Suprapubic skin (tissue), 4 donors: Measurements from ENCODE around the gene MGAT4C. TPM values are rescaled to one million over a fixed set of nuclear protein-coding genes. Genes with fewer than 3 reads are reported as not detected.
"Not testable (repeated sequence)": the region's sequence is repeated elsewhere in the genome, so short reads cannot be mapped to it uniquely, and the experiment has no call there.

Source experiments
- DNase-seq, 2 donors: peaks; one replicate each; pipeline ENCODE4 v3.0.0-alpha.2; 2019; ENCODE audit warnings: low spot score in 2 of 2
- H3K27ac ChIP-seq: fragments of 200-600 bp; sonication (generic); one replicate; pipeline ENCODE4 v1.5.1; 2019
- H3K27me3 ChIP-seq: fragments of 200-600 bp; sonication (generic); one replicate; pipeline ENCODE4 v1.5.1; 2019
- H3K36me3 ChIP-seq: fragments of 200-600 bp; sonication (generic); one replicate; pipeline ENCODE4 v1.5.1; 2019
- H3K4me1 ChIP-seq: fragments of 200-600 bp; sonication (generic); one replicate; pipeline ENCODE4 v1.5.1; 2019
- H3K4me3 ChIP-seq: fragments of 200-600 bp; sonication (generic); one replicate; pipeline ENCODE4 v1.5.1; 2019; ENCODE audit warnings: mild to moderate bottlenecking
- H3K9me3 ChIP-seq: fragments of 200-600 bp; sonication (generic); one replicate; pipeline ENCODE4 v1.5.1; 2019
- CTCF ChIP-seq, 2 donors: fragments of 200-600 bp in 1 of 2; fragments of 450-650 bp in 1 of 2; sonication (generic) in 1 of 2; IDR thresholded peaks; one replicate each; pipeline ENCODE4 v1.5.1; 2016 to 2019; ENCODE audit warnings: antibody characterized with exemption in 2 of 2, mild to moderate bottlenecking in 1 of 2, moderate library complexity in 1 of 2
- EP300 ChIP-seq: sonication (generic); formaldehyde crosslinking; IDR thresholded peaks from one replicate; pipeline ENCODE4 v1.6.1; 2017; ENCODE audit warnings: antibody characterized with exemption
- POLR2A ChIP-seq, 2 donors: fragments of 450-650 bp; IDR thresholded peaks; one replicate each; pipeline ENCODE4 v1.6.1; 2017; ENCODE audit warnings: antibody characterized with exemption in 2 of 2, mild to moderate bottlenecking in 2 of 2, moderate library complexity in 2 of 2
- POLR2AphosphoS5 ChIP-seq, 3 donors: sonication (generic); formaldehyde crosslinking; IDR thresholded peaks; one replicate each; pipeline ENCODE4 v1.6.1; 2017; ENCODE audit warnings: antibody characterized with exemption in 3 of 3
- WGBS: methylation state at CpG from one replicate; pipeline ENCODE4 v1.1.5; 2018; 5-methylcytosine and 5-hydroxymethylcytosine counted together
- total RNA-seq, 4 donors: library from RNA; depleted of rRNA; stranded (reverse); fragments of >200 nt; gene quantifications; one replicate each; pipeline ENCODE4 v1.1.0, GENCODE V29; 2016

The MGAT4C gene
- total RNA-seq, 4 donors from 2014 or later: under 0.01 to 0.55 (median 0.26) TPM; not detected in 1

- DNase-seq: no peak
- H3K9me3 ChIP-seq: no peaks in the 10 kb centered on the region
- H3K36me3 ChIP-seq: no peaks in the 10 kb centered on the region
- H3K4me3 ChIP-seq: no peak overlapping the region
- no peaks in the 10 kb centered on the region for H3K27me3 ChIP-seq
- 77% methylated on average over 2 of the region's 2 CpGs for WGBS
- no peak overlapping the region for H3K27ac ChIP-seq
- no peaks in the 10 kb centered on the region for H3K4me1 ChIP-seq
- TF ChIP-seq EP300: no peak
Observed at GRCh38 chr12:86118161-86118560, 138.0 kb downstream of the MGAT4C start.

- DNase-seq: no peak
- no peaks in the 10 kb centered on the region for H3K4me1 ChIP-seq
- 36% methylated on average over 1 of the region's 1 CpG for WGBS
- no peaks in the 10 kb centered on the region for H3K36me3 ChIP-seq
- no peak overlapping the region for H3K4me3 ChIP-seq
- no peaks in the 10 kb centered on the region for H3K27me3 ChIP-seq
- H3K27ac ChIP-seq: no peak overlapping the region
- TF ChIP-seq EP300 (no peak), CTCF (IDR thresholded peaks at IDR 0.05) (no peak), POLR2AphosphoS5 (IDR thresholded peaks at IDR 0.05) (no peak), POLR2A (IDR thresholded peaks at IDR 0.05) (no peak)
- H3K9me3 ChIP-seq: no peaks in the 10 kb centered on the region
Observed at GRCh38 chr12:86117711-86118110, 138.5 kb downstream of the MGAT4C start.

- TF ChIP-seq CTCF (IDR thresholded peaks at IDR 0.05) (no peak), POLR2A (IDR thresholded peaks at IDR 0.05) (no peak), EP300 (no peak), POLR2AphosphoS5 (IDR thresholded peaks at IDR 0.05) (no peak)
- Histone ChIP-seq H3K27ac (no peak overlapping the region), H3K36me3 (no peaks in the 10 kb centered on the region), H3K4me3 (no peak overlapping the region), H3K4me1 (no peaks in the 10 kb centered on the region), H3K27me3 (no peaks in the 10 kb centered on the region), H3K9me3 (no peaks in the 10 kb centered on the region)
- no peak for DNase-seq
- 62% methylated on average over 9 of the region's 9 CpGs for WGBS
Observed at GRCh38 chr12:86104087-86104486, 152.1 kb downstream of the MGAT4C start.

GRCh38 chr12:86097161-86097560 lies 159.0 kb downstream of the MGAT4C start:
- Histone ChIP-seq H3K27me3 (no peaks in the 10 kb centered on the region), H3K9me3 (no peaks in the 10 kb centered on the region), H3K4me1 (no peaks in the 10 kb centered on the region), H3K36me3 (no peaks in the 10 kb centered on the region), H3K4me3 (no peak overlapping the region), H3K27ac (no peak overlapping the region)
- TF ChIP-seq POLR2AphosphoS5 (IDR thresholded peaks at IDR 0.05) (no peak), EP300 (no peak), POLR2A (IDR thresholded peaks at IDR 0.05) (no peak), CTCF (IDR thresholded peaks at IDR 0.05) (no peak)
- no peak for DNase-seq

GRCh38 chr12:86091681-86092080 lies 164.5 kb downstream of the MGAT4C start:
- H3K4me1 ChIP-seq: no peaks in the 10 kb centered on the region
- no peak overlapping the region for H3K4me3 ChIP-seq
- no peaks in the 10 kb centered on the region for H3K36me3 ChIP-seq
- TF ChIP-seq POLR2A (IDR thresholded peaks at IDR 0.05): no peak
- TF ChIP-seq CTCF (IDR thresholded peaks at IDR 0.05): no peak
- no peak for TF ChIP-seq EP300
- no peak for TF ChIP-seq POLR2AphosphoS5 (IDR thresholded peaks at IDR 0.05)
- no peak for DNase-seq
- H3K27ac ChIP-seq: no peak overlapping the region
- no peaks in the 10 kb centered on the region for H3K27me3 ChIP-seq
- H3K9me3 ChIP-seq: no peaks in the 10 kb centered on the region
- 33% methylated on average over 3 of the region's 3 CpGs for WGBS

GRCh38 chr12:86081843-86082242 lies 174.3 kb downstream of the MGAT4C start:
- H3K27me3 ChIP-seq: no peaks in the 10 kb centered on the region
- no peaks in the 10 kb centered on the region for H3K4me1 ChIP-seq
- H3K4me3 ChIP-seq: no peak overlapping the region
- no peaks in the 10 kb centered on the region for H3K9me3 ChIP-seq
- no peak for TF ChIP-seq POLR2AphosphoS5 (IDR thresholded peaks at IDR 0.05)
- no peak for TF ChIP-seq POLR2A (IDR thresholded peaks at IDR 0.05)
- no peak for TF ChIP-seq CTCF (IDR thresholded peaks at IDR 0.05)
- TF ChIP-seq EP300: no peak
- H3K36me3 ChIP-seq: no peaks in the 10 kb centered on the region
- DNase-seq: no peak
- H3K27ac ChIP-seq: no peak overlapping the region

- H3K9me3 ChIP-seq, H3K4me3 ChIP-seq, H3K27me3 ChIP-seq, DNase-seq, H3K27ac ChIP-seq, H3K36me3 ChIP-seq, H3K4me1 ChIP-seq: not testable (repeated sequence)
- 83% methylated on average over 4 of the region's 4 CpGs for WGBS
Observed at GRCh38 chr12:86059052-86059451, 197.1 kb downstream of the MGAT4C start.
